HG02981 (cell line): ENCODE measurements around the gene PSMC2.
"Not testable (repeated sequence)": the region's sequence is repeated elsewhere in the genome, so short reads cannot be mapped to it uniquely, and the experiment has no call there.

Source experiments
- ATAC-seq: cut with Tn5 transposase; IDR thresholded peaks from one replicate; pipeline ENCODE4 v1.9.1; 2021; ENCODE audit warnings: mild to moderate bottlenecking, moderate library complexity; ENCODE audit not compliant: unreplicated experiment

PSMC2 gene

DNA sequence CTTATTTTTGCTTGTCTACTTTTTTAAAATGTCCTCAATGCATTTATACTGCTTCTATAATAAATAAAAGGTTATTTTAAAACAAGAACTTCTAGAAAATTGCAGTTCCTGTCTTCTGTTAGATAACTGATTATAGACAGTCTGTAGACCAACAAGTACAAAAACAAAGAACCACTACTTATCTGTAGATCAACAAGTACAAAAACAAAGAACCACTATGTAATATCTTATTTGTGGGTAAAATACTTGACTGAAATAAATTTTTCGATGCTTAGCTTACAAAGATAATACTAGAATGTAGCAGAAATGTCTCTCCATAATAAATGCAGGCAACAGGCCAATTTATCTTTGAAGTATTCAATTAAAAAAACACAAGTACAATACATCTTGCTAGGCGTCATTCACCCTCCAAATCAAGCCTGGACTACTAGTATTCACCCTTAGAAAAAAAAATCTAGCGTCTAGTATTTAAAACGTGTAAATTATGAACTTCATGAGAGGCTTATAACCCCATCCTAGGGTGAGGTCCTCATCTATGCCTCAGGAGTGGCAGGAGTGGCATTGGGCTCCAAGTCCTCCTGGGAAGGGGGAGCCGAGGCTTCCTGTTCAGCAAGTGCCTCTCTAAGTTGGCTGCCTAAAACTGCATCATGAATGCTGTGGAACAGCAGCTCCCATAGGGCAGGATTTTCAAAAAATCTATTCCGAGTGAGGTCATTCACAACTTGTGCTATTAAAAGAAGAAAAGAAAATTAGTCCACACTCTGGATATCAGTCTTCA, 26.6 kb downstream of the PSMC2 start:
- ATAC-seq: no peak

DNA sequence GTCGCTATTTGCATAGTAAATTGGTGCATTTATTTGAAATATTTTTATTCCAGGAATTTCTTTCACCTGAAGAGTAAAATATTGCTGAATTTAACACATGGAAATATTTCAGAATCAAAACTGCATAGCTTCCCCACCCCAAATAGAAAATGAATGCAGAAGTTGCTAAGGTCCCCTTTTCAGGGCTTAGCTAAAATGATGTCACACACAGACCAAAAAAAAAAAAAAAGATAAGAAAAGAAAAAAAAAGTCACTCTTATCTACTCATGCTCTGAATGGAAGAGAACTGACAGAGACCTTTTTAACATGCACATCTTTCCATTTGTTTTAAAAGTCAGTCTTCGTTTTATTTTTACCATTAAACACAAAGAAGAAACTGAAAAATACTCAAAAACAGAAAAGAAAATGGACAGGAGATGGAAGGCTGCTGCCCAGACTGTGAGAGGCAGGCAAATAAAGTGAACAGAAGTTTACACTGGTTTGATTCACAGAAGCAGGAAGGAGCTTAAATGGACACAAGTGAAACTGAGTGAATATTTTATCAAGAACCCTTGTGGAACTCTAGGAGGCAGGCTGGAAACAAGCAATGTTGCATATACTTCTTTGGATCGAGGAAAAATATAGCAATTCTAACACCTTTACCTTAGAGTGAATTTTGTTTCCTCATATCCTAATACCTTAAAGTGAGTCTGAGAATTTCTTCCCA, 32.0 kb downstream of the PSMC2 start:
- ATAC-seq: no peak

DNA sequence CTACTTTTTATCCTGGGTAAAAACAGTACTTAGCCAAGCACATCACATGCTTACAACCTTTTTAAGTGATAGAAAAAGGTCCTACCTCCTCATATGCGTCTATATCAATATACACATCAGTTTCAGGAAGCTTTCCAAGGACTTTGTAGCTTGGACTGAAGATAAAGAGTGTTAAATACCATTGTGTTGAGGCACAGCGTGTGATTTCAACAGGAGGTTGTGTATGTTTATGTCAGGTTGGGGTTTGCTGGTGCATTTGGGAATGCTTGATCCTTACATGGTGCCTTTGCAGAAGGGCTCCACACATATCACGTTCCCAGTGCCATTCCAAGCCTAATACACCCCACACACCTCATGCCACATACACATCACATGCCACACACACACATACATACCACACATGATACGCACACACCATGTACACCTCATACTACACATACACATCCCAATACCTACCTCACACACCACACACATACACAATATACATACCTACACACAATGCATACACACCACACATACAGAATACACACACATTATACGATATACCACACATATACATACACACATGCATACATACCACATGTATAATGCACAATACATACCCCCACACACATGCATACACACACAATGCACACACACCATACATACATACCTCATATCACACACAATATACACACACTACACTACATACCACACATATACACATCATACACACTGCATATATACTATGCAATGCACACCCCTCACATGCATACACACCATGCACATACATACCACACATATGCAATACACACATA, 33.1 kb downstream of the PSMC2 start:
- no peak for ATAC-seq

DNA sequence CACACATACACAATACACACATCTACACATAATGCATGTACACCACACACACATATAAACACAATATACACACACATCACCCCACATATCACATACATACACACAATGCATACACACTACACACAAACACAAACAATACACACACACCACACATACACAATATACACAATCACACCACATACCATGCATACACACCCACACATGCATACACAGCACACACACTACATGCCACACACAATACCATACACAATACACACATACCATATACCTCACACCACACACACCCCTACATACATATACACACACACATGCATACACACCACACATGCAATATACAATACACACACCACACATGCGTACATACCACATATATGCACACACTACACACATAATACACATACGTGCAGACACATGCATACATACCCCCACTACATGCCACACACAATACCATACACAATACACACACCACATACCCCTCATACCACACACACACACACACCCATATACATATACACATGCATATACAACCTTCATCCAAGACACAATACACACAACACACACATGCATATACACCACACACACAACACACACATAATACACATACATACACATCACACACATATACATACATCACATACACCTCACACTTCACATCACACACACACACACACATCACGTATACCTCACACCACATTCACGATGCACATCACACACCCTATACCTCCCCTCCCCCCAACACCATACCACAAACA, 34.0 kb downstream of the PSMC2 start:
- ATAC-seq: no peak

DNA sequence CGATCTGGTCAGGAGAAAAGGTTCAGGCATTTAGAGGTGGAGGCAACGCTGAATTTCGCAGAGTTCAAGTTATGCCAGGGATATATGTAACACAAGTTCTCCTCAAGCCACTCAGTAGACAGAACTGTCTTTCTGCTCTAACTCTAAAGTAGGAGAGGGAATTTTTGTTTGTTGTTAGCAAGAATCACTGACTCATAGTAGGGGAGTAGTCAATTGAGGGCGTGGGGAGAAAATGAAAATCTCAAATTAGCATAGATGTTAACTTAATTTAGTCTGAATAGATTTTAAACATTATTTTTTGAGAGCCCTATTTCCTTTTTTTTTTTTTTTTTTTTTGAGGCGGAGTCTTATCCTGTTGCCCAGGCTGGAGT, 34.6 kb downstream of the PSMC2 start:
- no peak for ATAC-seq

DNA sequence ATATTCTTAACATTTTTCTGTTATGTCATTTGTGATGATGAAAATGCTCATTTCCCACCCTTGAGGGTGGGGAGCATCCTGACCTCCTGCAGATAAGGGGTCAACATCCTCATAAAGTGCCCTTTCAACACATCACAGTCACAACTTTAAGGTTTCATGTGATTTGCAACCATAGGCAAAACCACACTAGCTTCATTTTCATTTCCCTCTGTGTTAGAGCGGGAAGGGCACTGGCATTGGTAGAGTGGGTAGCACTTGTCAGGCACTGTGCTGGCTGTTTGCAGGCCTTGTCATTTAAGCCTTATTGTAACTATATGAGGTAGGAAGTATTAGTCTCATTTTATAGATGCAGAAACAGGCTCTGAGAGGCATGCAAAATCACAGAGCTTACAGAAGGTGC, 39.8 kb downstream of the PSMC2 start:
- no peak for ATAC-seq

DNA sequence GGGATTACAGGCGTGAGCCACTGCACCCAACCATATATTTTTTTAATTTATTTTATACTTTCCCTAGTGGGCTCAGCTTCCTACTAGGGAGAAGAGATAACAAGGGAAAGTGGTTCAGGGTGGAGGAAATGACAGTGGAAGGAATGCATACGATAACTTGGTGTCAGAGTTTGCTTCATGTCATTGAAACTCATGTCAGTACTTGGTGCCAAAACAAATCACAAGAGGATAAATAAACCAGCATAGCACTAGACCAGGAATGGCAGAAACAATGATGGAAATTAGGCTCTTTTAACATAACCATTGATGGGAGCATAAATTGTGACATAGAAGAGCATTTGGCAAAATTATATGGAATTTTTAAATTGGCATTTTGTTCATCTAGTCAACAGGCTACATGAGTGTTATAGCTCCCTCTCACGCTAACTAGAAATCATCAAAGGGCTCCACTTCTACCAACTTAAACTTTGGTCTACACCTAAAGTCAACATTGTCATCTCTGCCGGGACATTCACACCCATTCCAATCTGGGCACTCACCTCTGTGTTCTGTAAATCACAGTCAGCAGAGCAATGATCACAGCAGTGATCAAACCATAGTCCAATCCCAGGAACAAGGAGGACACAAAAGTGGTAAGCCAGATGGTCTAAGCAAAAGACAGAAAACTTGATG, 41.2 kb downstream of the PSMC2 start:
- ATAC-seq: no peak

DNA sequence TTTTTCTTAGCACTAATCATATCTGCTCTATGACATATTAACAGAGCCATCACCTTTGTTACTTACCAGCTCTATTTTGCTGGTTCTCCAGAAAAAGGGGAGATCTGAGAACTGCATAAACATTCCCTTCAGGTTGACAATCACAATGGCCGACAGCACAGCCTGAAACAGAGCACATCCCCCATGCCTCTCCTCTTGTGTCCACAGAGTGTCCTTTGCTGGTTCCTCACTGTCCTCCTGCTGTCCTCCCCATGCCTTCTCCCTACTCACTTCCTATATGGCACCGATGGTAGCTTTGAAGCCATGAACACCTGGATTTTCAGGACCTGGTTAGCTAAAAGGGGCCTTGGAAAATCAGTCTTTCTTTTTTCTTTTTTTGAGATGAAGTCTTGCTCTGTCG, 41.8 kb downstream of the PSMC2 start:
- ATAC-seq: no peak

DNA sequence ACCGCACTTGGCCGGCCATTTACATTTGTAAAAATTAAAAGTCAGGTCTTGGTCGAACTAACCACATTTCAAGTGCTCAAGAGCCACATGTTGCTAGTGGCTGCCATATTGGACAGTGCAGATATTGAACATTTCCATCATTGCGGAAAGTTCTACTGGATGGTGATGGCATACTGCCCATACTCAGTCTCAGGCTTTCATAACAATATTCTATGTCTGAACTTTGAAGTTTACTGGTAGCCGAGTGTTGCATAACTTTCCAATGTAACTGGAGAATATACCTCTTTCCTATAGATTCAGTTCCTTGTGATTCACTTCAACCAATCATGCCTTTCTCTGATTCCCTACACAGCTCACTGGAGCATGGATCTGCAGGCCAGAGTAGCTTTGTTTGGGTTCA, 43.7 kb downstream of the PSMC2 start:
- no peak for ATAC-seq

DNA sequence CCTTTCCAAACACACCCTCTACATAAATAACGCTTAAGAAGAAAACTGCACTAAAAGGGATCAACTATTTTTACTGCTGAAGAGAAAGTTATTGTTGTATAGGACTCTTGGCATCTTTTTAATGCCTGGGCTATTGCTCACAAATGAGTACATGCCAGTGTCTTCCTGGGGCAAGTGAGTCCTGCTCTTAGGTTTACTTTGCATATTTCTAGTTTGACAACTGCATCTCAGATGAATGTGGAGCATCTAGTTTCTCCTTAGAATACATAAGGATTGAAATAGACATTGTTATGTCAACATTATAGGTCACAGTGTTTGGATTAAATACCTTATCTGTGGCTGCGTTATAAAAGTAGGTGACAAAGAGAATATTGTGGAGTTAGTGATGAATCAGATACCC, 44.5 kb downstream of the PSMC2 start:
- ATAC-seq: no peak

DNA sequence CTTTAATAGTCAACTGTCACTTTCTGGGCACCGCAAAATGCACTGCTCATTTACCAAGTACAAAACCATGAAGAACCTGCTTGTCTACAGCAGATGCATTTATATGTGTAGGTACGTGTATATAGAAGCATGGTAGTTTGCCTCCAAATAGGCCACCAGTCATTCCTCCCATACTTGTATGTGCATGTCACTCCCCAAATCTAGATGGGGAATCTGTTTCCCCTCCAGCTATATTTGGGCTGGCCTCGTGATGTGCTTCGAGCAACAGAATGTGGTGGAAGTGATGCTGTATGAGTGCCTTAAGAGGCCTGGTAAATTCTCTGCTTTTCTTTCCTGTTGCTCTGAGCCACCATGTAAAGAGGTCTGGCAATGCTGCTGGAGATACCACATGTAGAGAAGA, 47.1 kb downstream of the PSMC2 start:
- ATAC-seq: no peak

DNA sequence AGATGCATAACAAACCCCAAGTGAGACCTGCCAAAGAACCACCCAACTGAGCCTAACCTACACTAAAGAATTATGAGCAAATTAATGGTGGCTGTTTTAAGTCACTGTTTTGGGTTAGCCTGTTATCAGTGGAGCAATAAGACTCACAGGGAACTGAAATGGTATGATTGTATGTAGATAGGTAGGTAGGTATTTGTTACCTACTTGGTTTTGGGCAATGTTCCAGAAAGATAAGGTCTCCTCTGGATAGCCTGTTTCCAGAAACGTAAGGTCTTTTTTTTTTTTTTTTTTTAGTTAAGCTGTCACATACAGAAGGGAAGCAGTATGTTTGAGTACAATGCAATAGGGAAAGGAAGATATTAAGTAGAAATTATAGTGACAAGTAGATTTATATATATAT, 47.6 kb downstream of the PSMC2 start:
- ATAC-seq: no peak

DNA sequence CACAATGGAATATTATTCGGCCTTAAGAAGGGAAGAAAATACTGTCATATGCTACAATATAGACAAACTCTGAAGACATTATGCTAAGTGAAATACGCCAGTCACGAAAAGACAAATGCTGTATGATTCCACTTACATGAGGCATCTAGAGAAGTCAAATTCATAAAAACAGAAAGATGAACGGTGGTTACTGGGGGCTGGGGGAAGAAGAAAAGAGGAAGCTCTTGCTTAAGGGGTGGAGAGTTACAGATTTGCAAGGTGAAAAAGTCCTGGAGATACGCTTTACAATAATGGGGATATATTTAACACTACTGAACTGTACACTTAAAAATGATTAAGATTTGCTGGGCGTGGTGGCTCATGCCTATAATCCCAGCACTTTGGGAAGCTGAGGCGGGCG, 49.0 kb downstream of the PSMC2 start:
- ATAC-seq: no peak

DNA sequence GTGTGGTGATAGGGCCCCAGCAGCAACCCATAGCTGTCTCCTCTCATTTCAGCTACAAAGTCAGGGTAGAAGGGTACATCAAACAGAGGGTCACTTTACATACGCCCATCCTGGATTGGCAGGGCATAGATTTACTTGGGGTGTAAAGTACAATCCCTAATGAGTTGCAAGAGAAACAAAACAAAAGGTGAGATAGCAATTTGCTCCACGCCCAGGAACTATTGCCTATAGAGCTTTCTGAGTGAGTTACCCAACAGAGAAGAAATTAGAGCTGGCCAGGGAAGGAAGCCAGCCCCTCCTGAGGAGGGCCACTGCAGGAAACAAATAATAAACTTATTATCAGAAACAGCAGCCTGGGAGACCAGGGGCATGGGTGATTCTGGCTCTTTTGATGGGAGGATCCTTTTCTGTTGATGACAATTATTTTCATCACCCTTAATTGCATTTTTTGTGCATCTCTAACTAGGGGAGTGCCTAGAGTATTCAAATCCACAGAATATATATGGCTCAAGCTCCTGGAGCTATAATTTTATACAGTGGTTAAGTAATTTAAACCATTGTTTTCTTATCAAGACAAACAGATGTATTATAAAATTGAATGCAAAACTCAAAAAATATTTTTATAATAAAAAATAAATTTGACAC, 51.2 kb downstream of the PSMC2 start:
- no peak for ATAC-seq

DNA sequence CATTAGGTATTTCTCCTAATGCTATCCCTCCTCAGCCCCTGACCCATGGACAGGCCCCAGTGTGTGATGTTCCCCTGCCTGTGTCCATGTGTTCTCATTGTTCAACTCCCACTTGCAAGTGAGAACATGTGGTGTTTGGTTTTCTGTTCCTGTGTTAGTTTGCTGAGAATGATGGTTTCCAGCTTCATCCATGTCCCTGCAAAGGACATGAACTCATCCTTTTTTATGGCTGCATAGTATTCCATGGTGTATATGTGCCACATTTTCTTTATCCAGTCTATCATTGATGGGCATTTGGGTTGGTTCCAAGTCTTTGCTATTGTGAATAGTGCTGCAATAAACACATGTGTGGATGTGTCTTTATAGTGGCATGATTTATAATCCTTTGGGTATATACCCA, 52.2 kb downstream of the PSMC2 start:
- ATAC-seq: not testable (repeated sequence)

DNA sequence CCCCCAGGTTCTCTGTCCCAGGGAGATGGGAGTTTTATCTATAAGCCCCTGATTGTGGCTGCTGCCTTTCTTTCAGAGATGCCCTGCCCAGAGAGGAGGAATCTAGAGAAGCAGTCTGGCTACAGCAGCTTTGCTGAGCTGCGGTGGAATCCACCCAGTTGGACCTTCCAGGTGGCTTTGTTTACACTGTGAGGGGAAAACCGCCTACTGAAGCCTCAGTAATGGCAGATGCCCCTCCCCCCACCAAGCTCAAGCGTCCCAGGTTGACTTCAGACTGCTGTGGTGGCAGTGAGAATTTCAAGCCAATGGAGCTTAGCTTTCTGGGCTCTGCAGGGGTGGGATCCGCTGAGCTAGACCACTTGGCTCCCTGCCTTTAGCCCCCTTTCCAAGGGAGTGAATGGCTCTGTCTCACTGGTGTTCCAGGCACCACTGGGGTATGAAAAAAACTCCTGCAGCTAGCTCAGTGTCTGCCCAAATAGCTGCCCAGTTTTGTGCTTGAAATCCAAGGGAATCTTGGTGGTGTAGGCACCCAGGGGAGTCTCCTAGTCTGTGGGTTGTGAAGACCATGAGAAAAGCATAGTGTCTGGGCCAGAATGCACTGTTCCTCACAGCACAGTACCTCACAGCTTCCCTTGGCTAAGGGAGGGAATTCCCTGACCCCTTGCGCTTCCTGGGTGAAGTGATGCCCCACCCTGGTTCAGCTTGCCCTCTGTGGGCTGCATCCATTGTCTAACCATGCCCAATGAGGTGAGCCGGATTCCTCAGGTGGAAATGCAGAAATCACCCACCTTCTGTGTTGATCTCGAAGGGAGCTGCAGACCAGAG, 58.6 kb downstream of the PSMC2 start:
- ATAC-seq: not testable (repeated sequence)

DNA sequence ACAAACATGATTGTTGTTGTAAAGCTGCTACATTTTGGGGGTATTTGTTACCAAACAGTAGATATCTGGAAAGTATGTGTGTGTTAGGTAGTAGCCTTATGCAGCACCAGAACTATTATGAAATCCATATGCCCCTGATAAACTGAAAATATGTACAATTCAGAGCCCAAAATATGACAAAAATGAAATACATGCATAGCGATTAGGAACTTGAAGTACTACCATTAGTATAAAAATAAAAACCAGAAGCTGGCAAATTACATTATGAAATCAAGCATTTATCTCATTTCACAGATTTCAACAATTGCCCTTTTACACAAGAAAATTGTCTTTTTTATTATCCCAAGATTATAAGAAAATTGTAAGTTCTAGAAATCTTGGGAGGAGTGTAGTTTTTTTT, 64.7 kb downstream of the PSMC2 start:
- ATAC-seq: no peak

DNA sequence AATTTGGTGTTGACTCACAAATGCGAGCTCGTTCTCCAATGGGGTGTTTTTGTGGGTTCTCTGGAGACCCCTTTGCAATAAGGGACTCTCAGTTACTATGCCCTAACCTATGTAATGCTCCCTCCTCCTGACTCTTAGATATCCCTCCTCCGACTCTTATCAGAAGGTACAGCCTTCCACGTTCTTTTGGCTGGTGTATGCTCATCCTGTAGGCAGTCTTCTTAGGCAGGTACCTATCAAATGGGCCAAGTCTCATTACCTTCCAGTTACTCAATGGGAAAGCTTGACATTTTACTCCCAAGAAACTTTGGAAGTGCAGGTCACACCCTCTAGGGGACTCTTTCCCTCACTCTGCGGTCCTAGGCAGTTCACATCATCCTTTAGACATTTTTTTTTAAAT, 66.0 kb downstream of the PSMC2 start:
- no peak for ATAC-seq

DNA sequence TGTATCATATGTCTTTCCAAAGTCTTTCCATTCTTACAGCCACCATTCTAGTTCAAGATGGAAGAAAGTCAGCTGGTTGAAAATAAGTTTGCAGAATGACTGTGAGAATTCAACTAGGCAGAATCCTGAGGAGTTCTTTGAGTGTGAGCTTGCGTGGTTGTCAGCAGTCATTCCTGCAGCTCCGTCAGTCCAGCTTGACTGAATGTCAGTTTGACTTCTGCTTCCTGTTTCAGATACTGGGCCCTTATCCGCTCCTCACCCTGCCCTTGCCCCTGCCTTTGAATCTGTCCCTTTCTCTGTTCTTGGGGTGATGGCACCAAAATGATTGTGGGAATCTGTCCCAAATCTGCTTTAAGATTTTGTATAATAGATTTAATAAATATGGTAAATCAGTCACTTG, 70.8 kb downstream of the PSMC2 start:
- ATAC-seq: no peak
